ENCODE results near the gene IL1RAPL1.

The IL1RAPL1 gene

DNA sequence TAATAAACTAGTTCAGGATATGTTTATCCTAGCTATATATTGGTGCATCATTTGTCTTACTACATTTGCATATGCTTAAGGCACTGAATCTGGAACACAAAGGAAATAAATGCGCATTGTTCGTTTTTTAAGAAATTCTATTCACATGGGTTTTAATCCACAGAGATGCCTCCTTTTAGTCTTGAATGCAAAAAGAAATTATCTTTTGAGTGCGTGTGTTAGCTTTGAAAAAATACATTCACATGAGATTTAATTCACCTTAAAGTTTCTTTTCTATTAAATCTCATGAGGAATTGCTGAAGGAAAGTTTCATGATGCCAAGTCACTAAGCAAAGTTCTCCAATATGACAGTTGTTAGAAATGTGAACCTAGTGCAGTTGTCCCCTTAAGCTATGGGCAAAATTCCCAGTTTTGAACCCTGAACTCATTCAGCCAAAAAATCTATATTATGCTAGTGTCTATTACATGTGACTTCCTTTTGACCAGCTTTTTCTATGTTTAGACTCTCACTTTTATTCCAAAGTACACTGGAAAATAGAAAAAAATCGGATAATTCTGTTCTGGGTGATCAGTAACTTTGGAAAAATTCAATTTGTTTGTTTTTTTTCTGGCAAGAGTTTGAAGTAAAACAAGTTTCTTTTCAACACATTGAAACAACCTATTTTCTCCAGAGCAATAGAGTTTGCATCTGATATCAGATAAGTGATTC is 1201.9 kb downstream of the IL1RAPL1 start:
- no peak for DNase-seq (ENCODE audit: low spot score)

GRCh38 chrX:29792335-29792734 is 1205.1 kb downstream of the IL1RAPL1 start:
- no peak for DNase-seq (ENCODE audit: low spot score)

DNA sequence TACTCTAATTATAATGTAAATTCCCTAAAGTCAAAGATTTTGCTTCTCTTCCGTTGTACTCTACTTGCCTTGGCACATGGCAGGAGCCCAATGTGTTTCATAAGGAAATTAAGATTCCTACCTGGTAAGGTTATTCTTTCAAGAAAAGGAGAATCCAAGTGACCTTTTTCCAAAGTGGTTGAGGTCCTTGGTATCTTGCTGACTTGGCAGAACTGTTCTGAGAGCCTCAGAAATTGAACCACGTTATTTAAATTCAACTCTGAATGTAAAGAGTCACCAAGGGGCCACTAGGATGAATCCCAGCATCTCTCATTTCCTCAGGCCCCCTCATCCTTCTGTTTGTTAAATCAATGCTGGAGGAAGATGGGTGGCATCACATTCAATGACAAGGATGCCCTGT is 1209.9 kb downstream of the IL1RAPL1 start:
- no peak for DNase-seq (ENCODE audit: low spot score)

GRCh38 chrX:29798469-29798868 is 1211.2 kb downstream of the IL1RAPL1 start:
- DNase-seq (ENCODE audit: low spot score): no peak

DNA sequence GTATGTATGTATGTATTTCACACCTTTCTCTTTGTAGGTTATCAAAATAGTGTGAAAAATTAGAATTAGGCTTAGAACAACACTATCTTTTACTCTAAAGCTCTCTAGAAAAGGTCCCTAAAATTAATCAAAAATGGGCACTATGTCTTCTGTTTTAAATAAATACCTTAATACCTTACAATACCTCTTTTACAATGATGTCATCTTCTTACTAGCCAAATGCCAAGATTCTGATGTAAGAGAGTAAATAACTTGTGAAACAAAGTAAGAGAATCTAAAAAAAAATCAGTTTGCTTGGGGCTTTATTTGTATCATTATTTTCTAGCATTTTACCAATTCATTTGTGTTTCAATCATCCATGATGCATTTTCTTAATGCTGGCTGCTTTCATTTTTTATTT is 1225.9 kb downstream of the IL1RAPL1 start:
- no peak for DNase-seq (ENCODE audit: low spot score)

GRCh38 chrX:29824176-29824906 is 1237.1 kb downstream of the IL1RAPL1 start:
- DNase-seq (ENCODE audit: low spot score): peak; percentile 53

GRCh38 chrX:29826742-29827141 is 1239.5 kb downstream of the IL1RAPL1 start:
- no peak for DNase-seq (ENCODE audit: low spot score)

DNA sequence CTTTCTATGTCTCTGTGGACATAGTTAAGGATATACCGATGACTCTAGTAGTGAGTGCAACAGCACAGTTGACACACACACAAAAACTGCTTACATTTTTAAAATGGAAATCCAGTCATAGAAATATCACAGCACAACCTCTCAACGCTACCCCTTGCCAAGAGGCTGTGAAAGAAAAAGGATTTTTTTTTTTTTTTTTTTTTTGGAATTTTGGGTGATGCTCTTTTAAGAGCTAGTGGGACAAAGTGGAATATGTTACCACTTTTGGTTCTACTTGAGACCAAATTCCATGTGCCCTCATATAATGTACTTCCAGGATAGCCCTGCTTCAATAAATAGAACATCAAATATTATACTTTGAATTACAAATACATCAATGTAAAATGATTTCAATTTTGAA is 1247.1 kb downstream of the IL1RAPL1 start:
- DNase-seq (ENCODE audit: low spot score): no peak

DNA sequence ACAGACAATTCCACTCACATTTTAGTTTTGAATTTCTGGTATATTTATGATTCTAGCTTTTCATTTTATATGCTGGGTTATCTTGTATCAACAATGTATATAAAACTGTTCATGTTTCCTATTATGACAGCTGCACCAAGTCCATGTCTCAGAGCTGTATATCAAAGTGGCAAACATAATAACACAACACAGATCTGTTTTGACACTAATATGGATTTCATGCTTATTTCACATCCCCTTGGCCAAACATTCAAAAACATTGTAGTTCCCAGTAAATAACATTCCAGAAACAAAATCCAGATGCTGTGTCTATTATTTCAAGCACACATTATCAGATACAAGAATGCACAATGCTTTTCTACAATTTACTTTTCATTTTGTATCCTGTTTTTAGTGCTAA is 1247.5 kb downstream of the IL1RAPL1 start:
- DNase-seq (ENCODE audit: low spot score): no peak

DNA sequence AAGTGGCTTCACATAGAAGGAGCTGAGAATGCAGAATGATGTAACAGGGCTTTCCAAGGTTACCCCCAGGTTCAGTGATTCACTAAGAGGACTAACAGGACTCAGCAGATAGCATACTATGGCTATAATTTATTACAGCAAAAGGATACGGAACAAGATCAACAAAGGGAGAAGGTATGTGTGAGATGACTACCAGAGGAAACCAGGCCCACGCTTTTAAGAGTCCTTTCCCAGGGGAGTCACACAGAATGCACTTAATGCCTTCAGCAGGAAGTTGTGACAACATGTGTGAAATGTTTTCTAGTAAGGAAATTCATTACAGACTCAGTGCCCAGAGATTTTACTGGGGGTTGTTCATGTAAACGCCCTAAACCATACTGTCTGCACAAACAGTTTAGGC is 1254.5 kb downstream of the IL1RAPL1 start:
- DNase-seq (ENCODE audit: low spot score): no peak

DNA sequence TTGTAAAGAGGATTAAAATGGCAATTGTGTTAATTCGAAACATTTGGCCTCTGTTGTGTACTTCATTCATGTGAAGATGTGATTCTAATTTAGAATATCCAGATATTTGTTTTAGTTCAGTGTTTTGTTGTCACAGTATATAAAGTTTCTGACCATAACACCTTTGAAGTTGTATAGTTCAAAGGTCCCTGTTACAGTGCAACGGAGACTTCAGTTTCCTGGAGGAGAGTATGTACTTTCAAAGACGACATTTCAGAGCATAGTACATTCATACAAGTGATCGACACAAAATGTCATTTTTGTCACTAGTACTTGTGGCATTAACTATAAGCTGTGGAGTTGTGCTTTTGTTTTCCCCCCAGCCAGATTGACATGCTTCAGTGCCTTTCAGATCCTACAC is 1255.3 kb downstream of the IL1RAPL1 start:
- no peak for DNase-seq (ENCODE audit: low spot score)

DNA sequence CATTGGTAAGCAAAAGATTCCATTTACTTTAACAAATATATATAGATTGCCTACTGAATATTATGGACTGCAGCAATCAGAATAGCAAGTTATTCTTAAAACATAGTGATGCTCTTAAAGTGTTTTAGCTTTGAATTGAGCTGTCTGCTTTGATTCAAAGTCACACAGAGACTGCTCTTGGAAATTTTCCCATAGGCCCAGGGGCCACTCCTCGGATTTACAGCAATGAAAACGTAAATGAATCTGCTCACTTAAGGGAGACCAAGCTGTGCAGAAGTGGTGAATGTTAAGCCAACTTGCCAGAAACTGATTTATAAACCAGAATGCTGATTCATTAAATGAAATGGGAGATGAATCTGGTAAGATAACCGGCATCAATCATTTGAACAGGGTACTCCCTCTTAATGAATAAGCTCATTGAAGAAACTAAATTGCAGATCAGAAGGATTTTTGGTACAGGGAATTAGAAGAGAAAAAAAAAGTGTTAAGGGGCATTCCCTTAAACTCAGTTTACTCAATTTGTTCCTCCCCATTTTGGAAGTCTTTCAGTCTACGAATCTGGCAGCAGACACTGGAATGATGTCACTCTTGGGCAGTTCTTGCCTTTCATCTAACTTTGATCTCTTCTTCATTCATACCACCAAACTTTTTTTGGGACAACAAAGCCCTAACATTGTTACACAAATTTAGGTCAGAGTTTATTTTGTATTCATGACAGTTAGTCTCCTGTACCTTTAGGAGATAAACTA is 1264.8 kb downstream of the IL1RAPL1 start:
- DNase-seq (ENCODE audit: low spot score): peak; percentile 59

DNA sequence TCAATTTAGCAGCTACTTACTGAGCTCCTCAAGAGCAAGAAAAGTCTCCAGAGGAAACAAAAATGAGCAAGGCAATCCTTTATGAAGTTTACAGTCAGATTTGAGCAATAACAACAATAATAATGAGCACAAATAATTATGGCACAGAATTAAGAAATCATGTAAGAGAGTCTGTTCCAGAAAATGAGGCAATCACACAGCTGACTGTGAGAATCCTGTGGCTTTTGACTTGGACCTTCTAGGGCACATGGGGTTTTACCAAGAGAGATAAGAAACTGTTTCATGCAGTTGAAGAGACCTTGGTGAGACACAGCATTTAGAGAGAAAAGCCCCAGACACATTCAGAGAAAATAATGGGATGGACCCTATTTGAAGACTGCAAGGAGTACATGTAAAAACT is 1265.5 kb downstream of the IL1RAPL1 start:
- DNase-seq (ENCODE audit: low spot score): no peak

DNA sequence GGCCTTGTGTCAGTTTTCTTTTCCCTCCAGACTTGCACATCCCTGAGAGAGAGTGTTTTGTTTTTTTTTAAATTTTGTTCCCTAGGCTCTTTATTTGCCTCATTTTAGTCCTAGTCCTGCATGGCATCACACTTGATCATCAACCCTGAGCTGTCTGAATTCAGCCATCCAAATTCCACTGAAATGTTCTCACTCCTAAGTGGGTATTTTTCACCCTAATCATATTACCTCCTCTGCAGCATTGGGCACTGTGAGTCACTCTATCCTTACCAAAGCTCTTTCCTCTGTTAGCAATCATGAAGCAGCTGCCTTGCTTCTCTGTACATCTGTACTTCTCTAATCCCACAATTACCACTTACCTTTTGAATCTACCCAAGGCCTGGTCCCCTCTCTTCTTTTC is 1271.5 kb downstream of the IL1RAPL1 start:
- no peak for DNase-seq (ENCODE audit: low spot score)

- DNase-seq (ENCODE audit: low spot score): no peak
Observed at GRCh38 chrX:29862126-29862677, 1275.0 kb downstream of the IL1RAPL1 start.

DNA sequence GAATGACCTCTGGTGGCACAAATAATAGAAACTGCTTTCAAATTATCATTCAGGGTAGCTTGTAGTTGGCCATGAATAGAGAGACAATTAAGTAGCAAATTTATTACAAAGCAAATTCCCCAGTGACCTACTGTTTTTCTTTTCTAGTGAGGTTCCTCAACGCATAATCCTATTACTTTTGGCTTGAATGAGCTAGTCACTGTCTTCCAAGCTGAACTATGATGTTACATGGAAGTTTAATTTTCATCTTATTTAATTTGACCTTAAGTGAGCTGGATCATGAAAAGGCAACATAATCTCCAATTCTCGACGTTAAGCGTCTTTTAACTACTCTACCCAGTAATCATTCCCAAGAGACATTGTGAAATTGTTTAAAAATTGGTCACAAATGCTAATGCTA is 1280.7 kb downstream of the IL1RAPL1 start:
- DNase-seq (ENCODE audit: low spot score): no peak

GRCh38 chrX:29869837-29870236 is 1282.6 kb downstream of the IL1RAPL1 start:
- no peak for DNase-seq (ENCODE audit: low spot score)

DNA sequence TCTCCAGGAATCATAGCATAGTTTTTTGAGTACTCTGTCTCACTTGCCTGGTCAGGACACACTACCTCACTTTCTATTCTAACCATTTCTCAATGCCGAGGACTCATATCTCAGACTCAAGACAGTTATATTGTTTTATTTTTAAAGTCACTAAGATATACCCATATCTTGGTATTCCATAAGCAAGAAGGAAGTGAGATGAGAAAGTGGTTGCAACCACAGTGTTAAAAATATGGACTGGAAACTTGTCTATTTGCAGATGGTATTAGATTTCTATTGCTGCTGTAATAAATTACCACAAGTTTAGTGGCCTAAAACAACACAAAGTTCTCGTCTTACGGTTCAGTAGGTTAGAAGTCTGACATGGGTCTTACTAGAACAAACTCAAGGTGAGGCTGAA is 1283.4 kb downstream of the IL1RAPL1 start:
- no peak for DNase-seq (ENCODE audit: low spot score)

DNA sequence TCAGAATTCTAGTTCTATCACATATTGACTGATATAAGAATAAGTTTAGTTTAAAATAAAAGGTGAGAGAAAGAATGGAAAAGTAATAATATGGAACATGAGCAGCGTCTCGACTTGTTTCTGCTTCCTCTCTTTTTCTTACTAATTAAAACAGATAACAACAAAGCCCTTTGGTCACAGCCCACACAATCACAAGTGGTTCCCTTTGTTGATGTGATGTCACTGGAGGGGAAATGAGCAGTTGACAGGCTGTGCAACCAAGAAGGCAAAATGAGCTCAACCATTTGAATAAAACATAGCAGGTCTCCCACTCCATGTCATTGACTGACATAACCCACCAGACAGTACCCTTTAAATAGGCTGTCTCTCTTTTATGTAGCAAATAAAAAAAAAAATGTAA is 1285.6 kb downstream of the IL1RAPL1 start:
- peak; percentile 87 for DNase-seq (ENCODE audit: low spot score)

DNA sequence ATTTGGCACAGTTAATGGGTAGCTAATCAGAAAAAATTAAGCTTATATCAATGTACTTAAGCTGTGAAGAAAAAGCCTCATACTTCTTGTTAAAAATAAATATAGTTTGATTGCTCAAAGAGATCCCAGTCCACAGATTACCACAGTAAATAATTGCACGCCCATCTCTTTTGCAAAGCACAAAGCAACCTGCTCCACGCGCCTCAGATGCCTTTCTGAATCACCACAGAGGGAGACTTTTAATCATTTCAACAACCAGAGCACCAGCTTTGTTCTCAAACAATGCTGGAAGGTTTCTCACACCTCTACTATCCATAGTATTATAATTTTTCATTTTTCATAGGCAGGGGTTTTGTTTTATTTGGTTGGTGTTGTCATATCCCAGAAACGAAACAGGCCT is 1289.5 kb downstream of the IL1RAPL1 start:
- DNase-seq (ENCODE audit: low spot score): no peak

GRCh38 chrX:29880977-29881376 is 1293.7 kb downstream of the IL1RAPL1 start:
- DNase-seq (ENCODE audit: low spot score): no peak

DNA sequence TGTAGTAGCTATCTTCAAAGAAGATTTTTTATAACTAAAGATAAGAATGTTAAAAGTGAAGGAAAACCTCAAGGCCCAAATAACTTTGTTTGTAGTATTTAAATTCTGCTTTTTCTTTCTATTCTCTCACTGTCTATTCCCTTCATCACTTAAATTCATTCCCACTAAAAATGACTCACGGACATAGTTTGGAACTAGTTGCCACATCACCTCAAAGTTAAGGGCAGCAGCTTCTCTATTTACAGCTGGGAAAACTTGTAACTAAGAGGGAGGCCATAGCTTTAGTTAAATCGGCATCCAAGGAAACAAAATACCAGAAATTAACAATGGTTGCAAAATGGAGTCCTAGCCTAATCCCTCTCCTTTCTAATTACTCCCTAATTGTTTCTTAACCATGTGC is 1302.8 kb downstream of the IL1RAPL1 start:
- no peak for DNase-seq (ENCODE audit: low spot score)

All from pons (tissue), 1 donor.